RKO (cell line): ENCODE results near the gene ATP8A2.
"Not testable (repeated sequence)": the region's sequence is repeated elsewhere in the genome, so short reads cannot be mapped to it uniquely, and the experiment has no call there.

Source experiments
- DNase-seq: peaks from one replicate; pipeline ENCODE4 v3.0.0-alpha.2; 2016; ENCODE audit warnings: low spot score

Gene ATP8A2

GRCh38 chr13:25811506-25811905, 439.7 kb downstream of the ATP8A2 start:
- no peak for DNase-seq

GRCh38 chr13:25816239-25816638, 444.5 kb downstream of the ATP8A2 start:
- DNase-seq: no peak

- DNase-seq: no peak
These were observed 448.2 kb downstream of the ATP8A2 start for GRCh38 chr13:25819856-25820530.

GRCh38 chr13:25821776-25822175, 450.0 kb downstream of the ATP8A2 start:
- no peak for DNase-seq

- not testable (repeated sequence) for DNase-seq
These were observed 455.4 kb downstream of the ATP8A2 start for GRCh38 chr13:25827221-25827620.

- DNase-seq: no peak
These were observed 456.2 kb downstream of the ATP8A2 start for GRCh38 chr13:25827831-25828465.

GRCh38 chr13:25833761-25834160, 462.0 kb downstream of the ATP8A2 start:
- no peak for DNase-seq

- no peak for DNase-seq
These were observed 465.0 kb downstream of the ATP8A2 start for GRCh38 chr13:25836574-25837336.

GRCh38 chr13:25839371-25839770, 467.6 kb downstream of the ATP8A2 start:
- DNase-seq: no peak

GRCh38 chr13:25840261-25840660, 468.5 kb downstream of the ATP8A2 start:
- DNase-seq: no peak

- DNase-seq: no peak
These were observed 469.2 kb downstream of the ATP8A2 start for GRCh38 chr13:25840931-25841330.

GRCh38 chr13:25843692-25844091, 471.9 kb downstream of the ATP8A2 start:
- DNase-seq: no peak

GRCh38 chr13:25844559-25845434, 473.0 kb downstream of the ATP8A2 start:
- no peak for DNase-seq

GRCh38 chr13:25846222-25846984, 474.6 kb downstream of the ATP8A2 start:
- no peak for DNase-seq

- DNase-seq: no peak
These were observed 475.4 kb downstream of the ATP8A2 start for GRCh38 chr13:25847145-25847544.

- DNase-seq: no peak
These were observed 476.2 kb downstream of the ATP8A2 start for GRCh38 chr13:25847635-25848626.

- DNase-seq: no peak
These were observed 477.3 kb downstream of the ATP8A2 start for GRCh38 chr13:25848812-25849745.

GRCh38 chr13:25857830-25858229, 486.1 kb downstream of the ATP8A2 start:
- no peak for DNase-seq

- no peak for DNase-seq
These were observed 487.8 kb downstream of the ATP8A2 start for GRCh38 chr13:25859528-25859927.
